Glutamatergic neuron (in vitro differentiated cells): Measurements from ENCODE around the gene HMCN1. TPM values are rescaled to one million over a fixed set of nuclear protein-coding genes. Genes with fewer than 3 reads are reported as not detected.

ENCODE experiments used
- DNase-seq: peaks from one replicate; pipeline ENCODE4 v3.0.0; 2022
- H3K27ac Mint-ChIP-seq: one replicate; pipeline ENCODE4 v1.8.0; 2020; ENCODE audit warnings: mild to moderate bottlenecking, mixed read lengths, inconsistent platforms; ENCODE audit not compliant: unreplicated experiment
- H3K27me3 Mint-ChIP-seq: one replicate; pipeline ENCODE4 v1.8.0; 2020; ENCODE audit warnings: mild to moderate bottlenecking, moderate library complexity, mixed read lengths, inconsistent platforms; ENCODE audit not compliant: unreplicated experiment
- H3K36me3 Mint-ChIP-seq: one replicate; pipeline ENCODE4 v1.8.0; 2020; ENCODE audit warnings: mild to moderate bottlenecking, mixed read lengths, inconsistent platforms; ENCODE audit not compliant: unreplicated experiment
- H3K4me1 Mint-ChIP-seq: one replicate; pipeline ENCODE4 v1.8.0; 2020; ENCODE audit warnings: mild to moderate bottlenecking, low read depth, mixed read lengths, inconsistent platforms; ENCODE audit not compliant: unreplicated experiment
- H3K4me3 Mint-ChIP-seq: one replicate; pipeline ENCODE4 v1.8.0; 2020; ENCODE audit warnings: mild to moderate bottlenecking, mixed read lengths, inconsistent platforms; ENCODE audit not compliant: unreplicated experiment
- H3K9me3 Mint-ChIP-seq: one replicate; pipeline ENCODE4 v1.8.0; 2020; ENCODE audit warnings: mild to moderate bottlenecking, moderate library complexity, mixed read lengths, inconsistent platforms; ENCODE audit not compliant: unreplicated experiment
- CTCF ChIP-seq: fragments of 200-600 bp; sonication (generic); IDR thresholded peaks from one replicate; pipeline ENCODE4 v1.5.0; 2021; ENCODE audit not compliant: partially characterized antibody, unreplicated experiment
- total RNA-seq: library from RNA; stranded (reverse); fragmentation: NEBNext Ultra II Directional; extraction: Animal tissue kit (Norgen Biotek cat#: 25700); gene quantifications from one replicate; pipeline ENCODE4 v1.2.1, GENCODE V29; 2021; ENCODE audit not compliant: unreplicated experiment

Gene HMCN1
- total RNA-seq, 1 donor from 2014 or later, result 0.93 TPM

- Mint-ChIP-seq H3K9me3 (no peaks in the 10 kb centered on the region), H3K27ac (no peak overlapping the region), H3K27me3 (peaks cover 2% of the 10 kb centered on the region), H3K4me1 (peaks cover 13% of the 10 kb centered on the region), H3K4me3 (no peak overlapping the region), H3K36me3 (no peaks in the 10 kb centered on the region)
- no peak for TF ChIP-seq CTCF
- DNase-seq, result no peak
Measured at GRCh38 chr1:186202271-186202764, 468.1 kb downstream of the HMCN1 start.

DNA sequence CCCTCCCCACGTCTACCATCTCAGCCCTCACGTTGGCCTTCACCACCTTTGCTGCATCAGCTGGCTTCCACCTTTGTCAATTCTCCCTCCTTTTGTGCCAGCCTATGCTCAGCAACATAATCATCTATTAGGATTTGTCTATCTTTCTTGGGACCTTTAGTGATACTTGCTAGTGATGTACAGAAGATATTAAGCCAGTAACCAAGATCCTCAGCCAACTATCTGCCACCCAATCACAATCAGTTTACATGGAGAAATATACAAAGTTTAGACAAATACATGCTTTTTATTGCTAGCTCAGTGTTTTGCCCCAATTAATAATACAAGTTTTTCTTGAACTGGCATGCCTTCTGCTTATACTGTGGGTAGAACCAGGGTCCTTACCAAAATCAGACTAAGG, 468.6 kb downstream of the HMCN1 start:
- TF ChIP-seq CTCF, result no peak
- Mint-ChIP-seq H3K4me3 (no peak overlapping the region), H3K4me1 (peaks cover 13% of the 10 kb centered on the region), H3K27ac (no peak overlapping the region), H3K36me3 (no peaks in the 10 kb centered on the region), H3K27me3 (peaks cover 2% of the 10 kb centered on the region), H3K9me3 (peaks cover under 1% of the 10 kb centered on the region)
- no peak for DNase-seq

GRCh38 chr1:186206048-186206570, 471.9 kb downstream of the HMCN1 start:
- Mint-ChIP-seq H3K27me3 (peaks cover 2% of the 10 kb centered on the region), H3K4me3 (no peak overlapping the region), H3K27ac (no peak overlapping the region), H3K36me3 (no peaks in the 10 kb centered on the region), H3K4me1 (peaks cover 13% of the 10 kb centered on the region), H3K9me3 (peaks cover 2% of the 10 kb centered on the region)
- no peak for DNase-seq
- TF ChIP-seq CTCF, result no peak

- H3K27ac Mint-ChIP-seq, result no peak overlapping the region
- no peaks in the 10 kb centered on the region for H3K36me3 Mint-ChIP-seq
- peaks cover 2% of the 10 kb centered on the region for H3K27me3 Mint-ChIP-seq
- H3K9me3 Mint-ChIP-seq, result peaks cover 2% of the 10 kb centered on the region
- DNase-seq, result no peak
- H3K4me3 Mint-ChIP-seq, result no peak overlapping the region
- TF ChIP-seq CTCF, result no peak
- peaks cover 13% of the 10 kb centered on the region for H3K4me1 Mint-ChIP-seq
Measured at GRCh38 chr1:186207391-186208085, 473.3 kb downstream of the HMCN1 start.

DNA sequence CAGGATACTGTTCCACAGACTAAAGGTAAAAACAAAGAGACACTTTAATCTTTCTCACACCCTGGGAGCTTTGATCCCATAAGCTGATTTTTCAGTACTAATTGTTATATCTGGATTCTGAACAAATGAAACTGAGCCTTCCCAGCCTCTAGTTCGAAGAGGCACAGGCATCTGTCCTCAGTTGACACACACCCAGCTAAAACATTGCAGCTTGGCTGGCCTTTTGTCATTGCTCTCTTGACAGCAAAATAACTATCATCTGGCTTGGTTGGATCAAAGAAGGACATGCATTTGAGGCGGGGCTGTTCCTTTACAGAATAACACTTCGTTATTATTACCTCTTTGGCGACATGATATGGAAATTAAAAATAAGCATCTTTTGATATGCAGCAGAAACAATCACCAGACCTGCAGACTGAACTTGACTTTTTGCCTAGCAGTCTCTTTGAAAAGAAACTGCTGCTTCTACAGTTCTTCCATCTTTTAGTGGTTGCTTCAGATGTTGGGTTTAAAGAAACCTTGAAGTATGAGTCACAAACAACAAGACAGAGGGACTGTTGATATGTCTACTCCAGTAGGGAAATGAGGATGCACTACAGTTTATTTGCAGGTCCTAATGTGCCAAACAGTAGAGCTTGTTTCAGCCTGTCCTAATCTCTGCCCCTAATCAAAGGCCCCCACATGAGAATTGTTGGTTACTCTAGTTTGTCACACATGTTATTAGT, 474.4 kb downstream of the HMCN1 start:
- DNase-seq, result no peak
- H3K36me3 Mint-ChIP-seq, result no peaks in the 10 kb centered on the region
- no peak overlapping the region for H3K4me3 Mint-ChIP-seq

More for the DNA sequence above, 474.4 kb downstream of the HMCN1 start:
- Mint-ChIP-seq H3K27me3 (peaks cover 2% of the 10 kb centered on the region), H3K27ac (no peak overlapping the region), H3K9me3 (peaks cover 2% of the 10 kb centered on the region), H3K4me1 (peaks cover 15% of the 10 kb centered on the region)
- no peak for TF ChIP-seq CTCF
